AG04449 (cell line): Measurements from ENCODE around the gene OGDH.

ENCODE experiments used
- CTCF ChIA-PET: fragments of 350-600 bp; formaldehyde crosslinking; extraction: SDS; loops from one replicate; lab custom pipeline; 2021; ENCODE audit warnings: antibody characterized with exemption; lab: Yijun Ruan, JAX
- POLR2A ChIA-PET: fragments of 400-600, 350-600 bp; formaldehyde crosslinking; extraction: SDS; loops from one replicate; lab custom pipeline; 2020; ENCODE audit warnings: antibody characterized with exemption, inconsistent platforms; lab: Yijun Ruan, JAX
- DNase-seq: peaks from one replicate; pipeline ENCODE4 v3.0.0-alpha.2; 2010; ENCODE audit warnings: low read depth, low spot score
- H3K4me3 ChIP-seq: 2 replicates; pipeline ENCODE4 v1.5.1; 2011; ENCODE audit warnings: low read depth, mild to moderate bottlenecking, control low read depth, low read length
- CTCF ChIP-seq: IDR thresholded peaks from one replicate; pipeline ENCODE4 v1.5.1; 2011; ENCODE audit warnings: mild to moderate bottlenecking, moderate library complexity, low read length, control low read depth, inconsistent platforms; ENCODE audit not compliant: insufficient read depth; ENCODE audit errors: missing control alignments

The OGDH gene

GRCh38 chr7:44602576-44602910 is 3.9 kb upstream of the OGDH start:
- H3K4me3 ChIP-seq = no peak overlapping the region
- ChIA-PET CTCF (no interaction called here), POLR2A (interaction anchor here (0.7 kb wide), 1 partner anchor 149 kb away, joined by 3 read pairs; no protein-coding TSS in a partner anchor)
- no peak for DNase-seq
- TF ChIP-seq CTCF = no peak

GRCh38 chr7:44603193-44603592 is 3.2 kb upstream of the OGDH start:
- ChIA-PET CTCF (interaction anchor here (0.8 kb wide), 1 partner anchor 244 kb away, joined by 3 read pairs; the partner anchor contains the start of gene H2AZ2), POLR2A (no interaction called here)
- no peak for TF ChIP-seq CTCF
- no peak for DNase-seq
- no peak overlapping the region for H3K4me3 ChIP-seq

- ChIA-PET POLR2A (interaction anchor here (1.7 kb wide), 1 partner anchor 281 kb away, joined by 7 read pairs; the partner anchor contains the start of gene PURB), CTCF (no interaction called here)
- no peak for TF ChIP-seq CTCF
- DNase-seq = no peak
- no peak overlapping the region for H3K4me3 ChIP-seq
Measured at GRCh38 chr7:44604941-44605340, 1.5 kb upstream of the OGDH start.

- H3K4me3 ChIP-seq = peak overlapping the region; percentile 90
- CTCF ChIA-PET = interaction anchor here (0.7 to 1.0 kb wide), 2 partner anchors 9 to 17 kb away, joined by 3 read pairs; no protein-coding TSS in a partner anchor
- no peak for TF ChIP-seq CTCF
- POLR2A ChIA-PET = interaction anchor here (0.7 to 1.7 kb wide), 8 partner anchors 14 to 191 kb away, joined by 3 to 8 read pairs (median 4); partner anchors contain the start of gene TMED4
- no peak for DNase-seq
Measured at GRCh38 chr7:44607141-44608068, 978 bp downstream of the OGDH start.

- no peak overlapping the region for H3K4me3 ChIP-seq
- POLR2A ChIA-PET = no interaction called here
- DNase-seq = no peak
- CTCF ChIA-PET = no interaction called here
- TF ChIP-seq CTCF = no peak
Measured at GRCh38 chr7:44608916-44609648, 2.7 kb downstream of the OGDH start.

GRCh38 chr7:44609829-44610228 is 3.4 kb downstream of the OGDH start:
- CTCF ChIA-PET = no interaction called here
- no peak overlapping the region for H3K4me3 ChIP-seq
- POLR2A ChIA-PET = no interaction called here
- no peak for DNase-seq
- TF ChIP-seq CTCF = no peak
